NCI-H1694 (cell line): Measurements from ENCODE around the gene HIP1.
"Not testable (repeated sequence)": the region's sequence is repeated elsewhere in the genome, so short reads cannot be mapped to it uniquely, and the experiment has no call there.

Experiments used
- DNase-seq: peaks from one replicate; lab custom pipeline; 2025; lab: John Stamatoyannopoulos, UW

HIP1 gene

DNA sequence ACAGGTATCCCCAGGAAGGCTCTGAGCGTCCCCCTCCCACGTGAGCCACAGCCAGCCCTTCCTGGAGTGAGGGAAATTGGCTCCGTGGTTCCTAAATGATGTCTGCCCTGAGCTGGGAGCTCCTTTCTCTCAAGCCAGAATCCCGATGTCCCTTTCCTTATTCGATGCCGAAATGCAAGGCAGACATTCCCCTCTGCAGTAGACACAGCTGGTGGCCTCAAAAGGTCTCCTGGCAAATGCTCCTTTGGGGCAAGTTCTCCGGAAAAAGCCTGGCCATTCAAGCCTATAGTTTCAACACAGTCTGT lies 98.9 kb downstream of the HIP1 start:
- no peak for DNase-seq

DNA sequence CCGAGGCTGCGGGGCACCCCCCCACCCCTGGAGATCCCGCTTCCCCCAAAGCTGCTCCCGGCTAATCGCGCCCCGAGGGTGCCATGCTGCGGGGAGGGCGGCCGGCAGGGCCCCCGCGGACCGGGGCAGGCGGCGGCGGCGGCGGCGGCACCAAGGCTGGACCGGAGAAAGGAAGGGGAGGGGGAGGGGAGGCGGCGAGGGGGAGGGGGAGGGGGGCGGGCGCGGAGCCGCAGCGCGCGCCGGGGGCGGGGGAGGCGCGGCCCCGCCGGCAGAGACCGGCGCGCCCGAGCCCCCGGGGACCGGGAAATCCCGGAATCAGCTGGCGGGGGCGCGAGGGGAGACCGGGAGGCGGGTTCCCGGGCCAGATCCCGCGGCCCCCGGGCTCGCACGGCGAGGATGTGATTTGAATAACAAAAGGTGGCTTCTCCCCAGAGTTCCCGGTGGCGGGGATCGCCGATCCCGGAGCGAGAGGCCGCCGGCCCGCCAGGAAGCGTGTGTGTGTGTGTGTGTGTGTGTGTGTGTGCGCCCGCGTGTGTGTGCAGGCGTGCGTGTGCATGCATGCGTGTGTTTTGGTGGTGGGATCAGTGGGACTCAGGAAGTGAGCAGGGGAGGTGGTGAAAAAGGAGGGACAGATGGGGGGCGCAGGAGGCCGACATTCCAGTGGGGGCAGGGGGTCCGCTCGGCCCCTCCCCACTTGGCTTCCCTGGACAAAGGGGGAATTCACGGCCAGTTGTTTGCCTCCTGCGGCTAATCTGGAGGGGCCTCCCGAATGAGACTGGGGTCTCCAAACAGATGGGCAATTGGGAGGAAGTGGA lies 99.5 kb downstream of the HIP1 start:
- no peak for DNase-seq

DNA sequence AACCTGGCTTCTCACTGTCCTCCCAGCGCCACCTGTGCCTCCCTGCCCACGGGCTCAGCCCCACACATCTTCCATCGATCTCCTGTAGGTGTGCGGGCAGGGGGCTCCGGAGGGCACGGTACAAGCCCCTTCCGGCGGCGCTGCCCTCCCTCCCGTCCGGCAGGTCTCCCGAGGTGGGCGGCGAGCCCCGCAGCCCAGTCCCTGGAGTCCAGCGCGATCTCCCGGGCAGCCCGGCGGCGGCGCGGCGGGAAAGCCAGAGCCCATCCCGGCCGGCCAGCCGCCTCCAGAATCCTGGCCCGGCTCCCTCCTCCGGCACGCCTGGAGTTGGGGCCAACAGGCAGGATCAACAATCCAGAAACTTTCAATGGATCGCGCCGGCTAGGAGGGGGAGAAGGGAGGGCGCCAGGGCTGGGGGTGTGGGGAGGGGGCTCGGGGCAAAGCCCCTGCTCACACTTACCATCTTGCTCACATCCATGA lies 100.1 kb downstream of the HIP1 start:
- no peak for DNase-seq

DNA sequence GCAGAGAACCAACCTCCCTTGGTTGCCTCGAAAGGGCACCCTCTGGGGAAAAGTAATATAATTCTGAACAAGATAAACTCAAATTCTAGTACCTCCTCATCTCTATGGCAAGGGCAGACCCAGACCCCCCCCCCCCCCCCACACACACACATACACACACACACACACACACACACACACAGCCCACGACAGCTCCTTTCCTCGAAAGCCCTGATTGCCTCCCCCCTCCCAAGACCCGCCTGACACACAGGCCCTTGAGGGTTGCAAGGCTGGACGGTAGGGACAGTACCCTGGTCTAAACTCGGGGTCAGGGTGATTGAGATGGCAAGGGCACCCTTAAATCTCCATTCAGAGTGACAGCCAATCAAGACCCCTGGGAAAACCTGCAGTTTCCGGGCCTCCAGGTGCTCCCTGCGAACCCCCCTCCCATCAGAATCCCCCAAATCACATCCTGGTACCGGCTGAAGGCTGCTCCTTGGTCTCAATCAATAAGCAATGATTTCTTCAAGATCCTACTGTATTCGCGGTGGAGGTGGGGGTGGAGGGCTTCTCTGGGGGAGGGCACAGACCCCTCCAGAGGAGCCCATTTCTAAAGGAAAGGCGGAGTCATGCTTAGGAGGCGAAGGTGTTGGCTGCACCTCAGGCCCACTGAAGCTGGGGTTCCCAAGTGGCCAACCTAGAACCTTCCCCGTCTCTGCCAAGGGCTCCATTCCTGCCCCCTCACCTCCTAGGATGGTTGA lies 100.7 kb downstream of the HIP1 start:
- DNase-seq = no peak

DNA sequence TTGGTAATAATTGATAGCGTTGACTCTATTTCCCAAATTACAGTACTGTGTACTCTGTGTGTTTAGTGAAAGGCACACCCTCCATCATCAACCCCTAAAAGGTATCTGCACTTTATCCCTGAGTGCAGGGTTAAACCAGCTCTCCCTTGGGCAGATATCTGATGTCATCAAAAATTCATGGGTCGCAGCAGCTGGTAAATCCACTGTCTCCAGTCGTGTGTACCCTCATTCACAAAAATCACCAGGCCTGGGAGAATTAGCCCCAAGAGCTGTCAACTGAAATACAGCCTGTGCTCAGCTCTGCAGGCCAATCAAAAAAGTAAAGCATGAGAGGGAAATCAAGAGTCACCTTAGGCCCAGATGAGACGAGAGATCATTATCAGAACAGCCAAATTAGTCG lies 103.7 kb downstream of the HIP1 start:
- no peak for DNase-seq

DNA sequence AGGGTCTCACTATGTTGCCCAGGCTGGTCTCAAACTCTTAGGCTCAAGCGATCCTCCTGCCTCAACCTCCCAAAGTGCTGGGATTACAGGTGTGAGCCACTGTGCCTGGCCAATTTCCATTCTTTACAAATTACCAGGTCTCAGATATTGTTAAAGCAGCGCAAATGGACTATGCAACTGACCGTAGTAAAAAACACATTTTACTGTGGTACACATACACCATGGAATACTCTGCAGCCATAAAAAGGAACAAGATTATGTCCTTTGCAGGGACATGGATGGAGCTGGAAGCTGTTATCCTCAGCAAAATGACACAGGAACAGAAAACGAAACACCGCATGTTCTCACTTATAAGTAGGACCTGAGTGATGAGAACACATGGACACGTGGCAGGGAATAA lies 106.2 kb downstream of the HIP1 start:
- DNase-seq = not testable (repeated sequence)

DNA sequence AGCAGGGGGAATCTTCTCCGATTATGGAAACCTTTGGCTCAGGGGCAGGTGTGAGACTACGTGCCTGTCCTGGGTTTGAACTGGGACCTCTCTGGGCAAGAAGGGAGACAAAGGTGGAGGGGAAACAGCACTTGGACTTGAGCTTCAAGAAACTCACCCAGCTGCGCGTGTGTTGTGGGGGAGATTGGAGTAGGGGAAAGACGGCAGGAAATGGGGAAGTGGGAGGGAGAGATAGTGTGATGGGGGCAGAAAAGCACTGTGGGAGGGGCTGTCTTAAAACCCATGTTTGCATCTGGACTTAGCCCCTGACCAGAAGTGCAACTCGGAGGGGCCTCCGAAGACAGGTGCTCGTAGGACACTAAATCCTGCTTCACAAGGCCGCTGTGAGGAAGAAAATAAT lies 107.0 kb downstream of the HIP1 start:
- no peak for DNase-seq

DNA sequence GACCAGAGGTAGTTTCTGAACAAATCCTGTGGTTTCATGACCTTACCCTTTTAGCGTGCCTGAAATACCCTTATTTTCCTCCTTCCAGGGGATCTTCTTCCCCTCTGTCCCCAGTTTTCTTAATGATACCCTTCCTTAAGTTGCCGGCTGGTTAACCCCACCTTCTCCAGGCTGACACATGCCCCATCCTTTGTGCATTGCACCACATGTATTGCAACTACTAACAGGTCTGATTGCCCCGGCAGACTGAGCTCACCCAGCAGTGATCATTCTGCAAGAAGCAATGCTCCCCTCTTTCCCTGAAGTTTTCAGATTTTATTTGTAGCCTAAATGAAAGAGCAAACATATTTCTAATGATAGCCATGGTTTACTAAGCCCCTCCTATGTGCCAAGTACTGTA lies 108.2 kb downstream of the HIP1 start:
- no peak for DNase-seq

DNA sequence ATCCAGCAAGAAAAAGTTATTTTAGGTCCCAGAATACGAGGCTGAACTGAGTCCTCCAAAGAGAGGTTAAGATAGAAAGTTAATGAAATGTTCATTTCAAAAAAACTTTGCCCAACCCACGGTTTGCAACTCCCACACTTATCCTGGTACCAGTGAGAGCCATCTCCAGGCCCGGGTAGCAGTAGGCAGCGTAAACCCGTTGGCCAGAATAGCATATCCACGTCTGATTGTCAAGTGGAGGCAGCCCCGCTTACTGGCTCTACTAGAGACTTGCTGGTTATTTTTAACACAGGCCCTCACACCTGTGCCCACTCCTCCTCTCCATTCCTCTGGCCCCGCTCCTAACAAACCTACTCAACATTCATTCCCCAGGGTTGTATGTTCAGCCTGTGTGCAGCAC lies 109.7 kb downstream of the HIP1 start:
- DNase-seq = no peak

DNA sequence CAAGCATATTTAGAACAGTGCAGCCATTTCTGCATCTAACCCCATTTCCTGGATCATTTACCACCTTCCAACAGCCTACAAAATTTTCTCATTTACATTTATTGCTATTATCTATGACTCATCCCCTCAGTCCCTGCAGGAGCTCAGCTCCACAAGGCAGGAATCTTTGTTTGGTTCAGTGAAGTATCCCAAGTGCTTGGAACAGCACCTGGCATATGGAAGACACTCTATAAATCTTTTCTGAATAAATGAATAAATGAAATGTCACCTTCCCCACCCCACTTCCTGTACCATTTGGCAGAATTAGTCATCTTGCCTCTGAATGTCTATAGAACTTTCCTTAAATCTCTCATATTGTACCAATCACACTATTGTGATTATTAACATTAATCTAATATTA lies 110.7 kb downstream of the HIP1 start:
- no peak for DNase-seq

DNA sequence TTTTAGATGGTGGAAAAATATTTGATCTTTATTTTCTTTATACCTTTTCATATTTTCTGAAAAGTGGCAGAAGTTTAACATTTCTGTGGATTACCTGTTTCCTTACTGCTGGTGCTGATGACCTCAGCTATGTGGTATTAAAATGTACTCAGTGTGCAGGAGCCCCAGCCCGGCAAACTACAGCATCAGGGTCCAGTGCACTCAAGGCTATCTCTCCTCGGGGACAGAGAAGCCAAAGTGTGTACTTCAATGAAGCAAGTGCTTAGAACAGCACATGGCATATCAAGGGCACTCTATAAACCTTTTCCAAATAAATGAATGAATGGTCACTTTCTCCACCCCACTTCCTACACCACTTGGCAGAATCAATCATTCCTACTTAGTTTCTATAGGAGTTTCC lies 111.8 kb downstream of the HIP1 start:
- no peak for DNase-seq

DNA sequence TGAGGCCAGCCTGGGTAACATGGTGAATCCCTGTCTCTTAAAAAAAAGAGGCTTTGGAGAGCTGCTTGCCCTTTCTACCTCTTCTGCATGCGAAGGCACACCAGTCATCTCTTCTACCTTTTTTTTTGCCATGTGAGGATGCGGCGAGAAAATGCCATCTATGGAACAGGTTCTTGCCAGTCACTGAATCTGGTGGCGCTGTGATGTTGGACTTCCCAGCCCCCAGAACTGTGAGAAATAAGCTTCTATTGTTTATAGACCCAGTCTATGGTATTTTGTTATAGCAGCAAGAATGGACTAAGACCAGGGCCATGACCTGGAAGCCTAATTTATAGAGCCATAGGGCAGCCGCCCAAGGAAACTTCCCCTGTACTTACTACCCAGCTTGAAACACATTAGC lies 112.9 kb downstream of the HIP1 start:
- DNase-seq = no peak

DNA sequence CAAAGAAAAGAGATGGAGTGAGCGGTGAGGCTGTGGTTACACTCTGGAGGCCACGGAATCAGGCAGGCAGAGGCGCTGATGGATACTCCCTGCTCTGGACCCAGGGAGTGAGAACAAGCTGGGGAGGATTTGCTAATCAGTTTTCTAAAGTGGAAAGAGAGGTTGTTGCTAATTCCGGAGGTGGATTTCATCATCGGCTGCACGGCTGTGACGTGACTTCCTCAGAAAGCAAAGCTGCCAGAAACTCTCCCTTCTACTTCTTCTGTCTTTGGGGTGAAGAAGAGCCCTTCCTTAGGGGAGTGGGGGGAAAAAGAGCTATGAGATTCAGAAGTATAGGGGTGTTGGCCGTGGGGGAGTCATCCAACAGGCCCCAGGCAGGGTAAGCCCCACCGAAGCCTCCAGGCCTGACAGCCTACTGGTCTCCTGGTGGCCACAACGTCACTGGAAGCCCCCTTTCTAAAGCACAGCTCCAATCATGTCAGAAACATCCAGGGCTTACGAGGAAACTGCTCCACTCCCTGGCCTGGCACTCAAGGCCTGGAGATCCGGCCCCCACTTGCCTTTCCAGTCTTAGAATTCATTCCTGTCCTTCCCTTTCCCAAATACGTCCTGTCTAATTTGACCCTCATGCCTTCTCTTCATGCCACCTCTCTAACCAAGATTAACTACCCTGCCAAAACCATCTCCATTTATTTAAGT lies 114.5 kb downstream of the HIP1 start:
- no peak for DNase-seq

DNA sequence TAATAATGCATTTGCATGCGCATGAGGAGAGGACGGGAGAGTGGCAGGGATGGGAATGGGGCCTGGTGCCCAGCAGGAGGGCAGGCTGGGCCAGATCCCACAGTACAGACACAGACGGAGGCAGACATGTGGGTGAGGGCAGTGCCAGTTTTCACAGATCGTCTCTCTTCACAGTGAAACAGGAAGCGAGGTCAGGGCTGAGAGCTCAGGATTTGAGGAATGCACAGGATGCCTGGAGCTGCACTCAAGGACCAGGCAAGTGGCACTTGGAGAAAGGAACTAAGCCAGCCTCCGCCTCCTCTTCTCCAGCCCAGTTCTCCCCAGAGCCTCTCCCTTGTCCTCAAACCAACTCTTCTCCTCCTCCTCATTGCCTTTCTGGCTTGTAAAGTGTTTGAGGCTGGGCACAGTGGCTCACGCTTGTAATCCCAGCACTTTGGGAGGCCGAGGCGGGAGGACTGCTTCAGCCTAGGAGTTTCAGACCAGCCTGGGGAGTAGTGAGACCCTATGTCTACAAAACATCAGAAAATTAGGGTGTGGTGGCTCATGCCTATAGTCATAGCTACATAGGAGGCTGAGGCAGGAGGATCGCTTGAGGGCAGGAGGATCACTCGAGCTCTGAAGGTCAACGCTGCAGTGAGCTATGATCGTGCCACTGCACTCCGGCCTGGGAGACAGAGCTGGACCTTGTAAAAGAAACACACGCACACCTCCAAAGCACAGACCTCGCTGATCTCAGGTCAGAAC lies 115.2 kb downstream of the HIP1 start:
- no peak for DNase-seq

DNA sequence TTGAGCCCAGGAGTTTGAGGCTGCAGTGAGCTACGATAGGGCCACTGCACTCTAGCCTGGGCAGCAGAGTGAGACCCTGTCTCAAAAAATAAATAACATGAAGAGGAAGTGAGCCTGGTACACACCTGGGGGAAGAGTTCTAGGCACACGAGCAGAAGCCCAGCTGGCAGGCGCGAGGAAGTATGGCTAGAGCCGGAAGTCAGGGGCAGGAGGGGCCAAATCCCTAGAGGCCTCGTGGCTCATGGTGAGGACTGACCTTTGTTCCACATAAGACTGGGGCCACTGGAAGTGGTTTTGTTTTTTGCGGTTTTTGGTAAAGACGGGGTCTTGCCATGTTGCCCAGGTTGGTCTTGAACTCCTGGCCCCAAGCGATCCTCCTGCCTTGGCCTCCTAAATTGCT lies 117.6 kb downstream of the HIP1 start:
- no peak for DNase-seq

DNA sequence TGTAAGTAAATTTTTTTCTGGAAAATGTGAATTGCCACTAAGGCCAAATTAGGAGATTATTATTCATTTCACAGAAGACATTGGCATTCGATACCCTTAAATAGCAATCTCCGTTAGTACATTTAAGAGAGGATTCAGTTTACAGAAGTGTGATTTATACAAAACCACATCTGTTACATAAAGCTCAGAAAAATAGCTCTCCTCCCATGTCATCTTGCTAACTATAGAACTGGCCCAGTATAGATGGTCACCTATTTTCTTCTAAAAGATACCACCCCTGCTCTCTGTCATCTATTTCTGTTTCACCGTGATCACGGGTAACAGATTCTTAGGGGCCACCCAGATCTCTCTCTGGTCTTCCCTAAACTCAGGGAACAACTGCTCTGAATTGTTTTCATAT lies 119.1 kb downstream of the HIP1 start:
- no peak for DNase-seq

DNA sequence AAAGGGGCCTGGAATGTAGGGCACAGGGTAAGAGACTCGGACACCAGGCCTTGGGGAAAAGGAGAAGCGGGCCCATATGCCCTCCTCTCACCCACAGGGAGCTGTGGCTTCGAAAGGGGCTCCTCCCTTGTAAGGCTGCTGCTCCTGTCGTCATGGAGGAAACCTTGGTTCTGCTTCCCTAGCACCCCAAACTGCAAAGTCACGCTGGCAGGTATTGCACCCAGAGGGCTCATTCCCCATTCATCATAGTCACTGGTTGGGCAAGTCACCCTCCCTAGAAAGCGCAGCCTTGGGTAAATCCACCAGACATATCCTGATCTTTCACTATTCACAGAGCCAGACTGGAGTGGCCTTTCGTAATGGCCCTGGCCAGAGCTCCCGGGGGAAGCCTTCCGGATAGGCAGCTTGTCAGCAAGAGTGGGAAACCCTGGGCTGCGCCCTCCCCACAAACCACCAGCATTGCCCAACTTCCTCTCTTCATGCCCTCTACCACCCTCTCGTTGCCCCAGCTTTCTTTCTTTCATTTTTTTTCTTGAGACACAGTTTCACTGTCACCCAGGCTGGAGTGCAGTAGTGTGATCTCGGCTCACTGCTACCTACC lies 121.0 kb downstream of the HIP1 start:
- no peak for DNase-seq

DNA sequence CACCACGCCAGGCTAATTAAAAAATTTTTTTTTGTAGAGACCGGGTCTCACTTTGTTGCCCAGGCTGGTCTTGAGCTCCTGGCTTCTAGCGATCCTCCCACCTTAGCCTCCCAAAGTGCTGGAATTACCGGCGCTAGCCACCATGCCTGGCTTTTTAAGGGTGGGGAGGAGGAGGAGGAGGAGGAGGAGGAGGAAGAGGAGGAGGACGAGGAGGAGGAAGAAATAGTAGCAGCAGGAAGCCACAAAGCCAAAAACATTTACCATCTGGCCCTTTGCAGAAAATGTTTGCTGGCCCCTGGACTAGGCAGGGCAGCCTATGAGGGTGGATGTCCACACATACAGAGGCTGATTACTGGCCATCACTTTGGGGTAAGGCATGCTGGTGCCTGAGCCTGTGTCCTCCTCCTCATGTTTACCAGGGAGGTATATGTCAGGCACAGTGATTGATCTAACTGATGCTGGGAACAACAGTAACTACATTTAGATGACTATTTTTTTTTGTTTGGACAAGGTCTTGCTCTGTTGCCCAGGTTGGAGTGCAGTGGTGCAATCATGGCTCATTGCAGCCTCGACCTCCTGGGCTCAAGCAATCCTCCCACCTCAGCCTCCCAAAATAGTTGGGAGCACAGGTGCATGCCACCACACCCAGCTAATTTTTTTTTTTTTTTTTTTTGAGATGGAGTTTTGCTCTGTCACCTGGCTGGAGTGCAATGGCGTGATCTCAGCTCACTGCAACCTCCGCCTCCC lies 122.1 kb downstream of the HIP1 start:
- no peak for DNase-seq

DNA sequence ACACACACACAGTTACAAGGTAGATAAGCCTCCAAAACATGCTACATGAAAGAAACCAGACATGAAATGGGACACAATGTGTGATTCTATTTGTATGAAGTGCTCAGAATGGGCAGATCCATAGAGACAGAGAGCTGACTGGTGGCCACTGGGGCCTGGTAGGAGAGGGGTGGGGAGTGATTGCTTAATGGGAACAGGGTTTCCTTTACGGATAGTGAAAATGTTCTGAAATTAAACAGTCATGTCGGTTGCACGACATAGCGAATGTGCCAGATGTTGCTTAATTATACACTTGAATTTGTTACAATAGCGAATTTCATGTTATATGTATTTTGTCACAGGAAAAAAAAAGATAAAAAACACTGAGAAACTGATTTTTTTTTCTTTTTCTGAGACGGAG lies 124.3 kb downstream of the HIP1 start:
- no peak for DNase-seq

DNA sequence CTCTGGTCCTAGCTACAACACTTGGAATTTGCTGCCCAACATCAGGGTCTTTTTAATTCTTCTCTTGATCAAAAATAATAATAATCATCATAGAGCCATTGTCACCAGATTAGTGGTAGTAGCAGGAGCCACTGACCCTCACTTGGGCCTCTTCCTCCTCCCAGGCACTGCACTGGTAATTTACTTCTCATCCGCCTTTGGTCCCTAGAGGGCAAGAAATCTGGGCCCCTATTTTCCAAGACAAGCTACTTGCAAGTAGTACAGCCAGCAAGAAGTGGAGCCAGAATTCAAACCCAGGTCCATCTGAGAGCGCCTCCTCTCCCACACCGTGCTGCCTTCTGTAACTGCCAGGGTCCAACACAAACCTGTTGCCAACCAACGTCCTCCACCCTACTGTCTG lies 125.4 kb downstream of the HIP1 start:
- no peak for DNase-seq

DNA sequence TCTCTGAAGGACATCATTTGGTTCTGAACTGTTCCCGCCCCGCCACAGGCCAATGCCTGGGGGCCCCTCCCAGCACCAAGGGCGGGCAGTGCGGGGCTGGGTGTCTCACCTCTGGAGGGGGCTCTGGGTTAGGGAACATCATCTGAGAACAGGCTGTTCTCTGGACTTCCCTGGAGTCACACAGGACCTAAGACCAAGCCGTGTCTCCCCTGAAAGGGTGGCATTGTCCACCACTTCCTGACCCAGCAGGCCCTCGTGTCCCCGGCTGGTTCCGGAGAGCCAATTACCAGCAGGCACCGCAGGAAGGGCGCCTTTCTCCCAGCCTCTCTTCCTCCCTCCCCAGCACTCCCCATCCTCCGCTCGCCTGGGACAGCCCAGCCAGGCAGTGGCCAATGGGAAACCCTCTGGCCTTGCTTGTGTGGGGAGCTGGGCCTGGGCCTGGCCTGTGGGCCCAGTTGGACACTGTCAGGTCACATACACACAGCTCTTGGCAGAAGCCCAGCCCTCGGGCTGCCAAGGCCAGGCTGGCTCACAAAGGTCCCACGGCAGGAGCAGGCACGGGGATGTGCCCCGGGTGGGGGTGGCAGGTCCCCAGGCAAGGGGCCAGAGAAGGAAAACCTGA lies 127.1 kb downstream of the HIP1 start:
- DNase-seq = no peak
